GM12875 (cell line): ENCODE results near the gene DGKI.

ENCODE experiments used
- H3K4me3 ChIP-seq: one replicate; pipeline ENCODE4 v1.5.1; 2011; ENCODE audit warnings: low read depth, low read length, control low read depth
- CTCF ChIP-seq: IDR thresholded peaks from 2 replicates; pipeline ENCODE4 v1.5.1; 2011; ENCODE audit warnings: low read depth, mild to moderate bottlenecking, control low read depth, inconsistent platforms, low read length, moderate library complexity, borderline replicate concordance; ENCODE audit not compliant: insufficient read depth

Gene DGKI

GRCh38 chr7:137636376-137636775 lies 210.4 kb downstream of the DGKI start:
- no peak overlapping the region for H3K4me3 ChIP-seq
- TF ChIP-seq CTCF = no peak

- TF ChIP-seq CTCF = no peak
- H3K4me3 ChIP-seq = no peak overlapping the region
Measured at GRCh38 chr7:137635874-137636273, 210.9 kb downstream of the DGKI start.

- H3K4me3 ChIP-seq = no peak overlapping the region
- no peak for TF ChIP-seq CTCF
Measured at GRCh38 chr7:137635132-137635531, 211.6 kb downstream of the DGKI start.

- no peak for TF ChIP-seq CTCF
Measured at GRCh38 chr7:137634356-137634755, 212.4 kb downstream of the DGKI start.

GRCh38 chr7:137633133-137633532 lies 213.6 kb downstream of the DGKI start:
- no peak for TF ChIP-seq CTCF
- H3K4me3 ChIP-seq = no peak overlapping the region

More at GRCh38 chr7:137634356-137634755, 212.4 kb downstream of the DGKI start:
- no peak overlapping the region for H3K4me3 ChIP-seq

GRCh38 chr7:137628216-137628615 lies 218.6 kb downstream of the DGKI start:
- no peak for TF ChIP-seq CTCF
- no peak overlapping the region for H3K4me3 ChIP-seq

- TF ChIP-seq CTCF = peak; percentile 86
- no peak overlapping the region for H3K4me3 ChIP-seq
Measured at GRCh38 chr7:137626469-137627067, 220.2 kb downstream of the DGKI start.
